CD8-positive, alpha-beta memory T cell (primary cell): ENCODE data around the gene EFCAB6. TPM values are rescaled to one million over a fixed set of nuclear protein-coding genes. Genes with fewer than 3 reads are reported as not detected.

Experiments used
- CTCF ChIA-PET: fragments of 350-600 bp; sonication (Branson Sonifier 250); formaldehyde crosslinking; loops from one replicate; lab custom pipeline; 2021; ENCODE audit warnings: antibody characterized with exemption; lab: Charles Lee
- POLR2A ChIA-PET: fragments of 350-600 bp; sonication (Branson Sonifier 250); formaldehyde crosslinking; loops from one replicate; lab custom pipeline; 2021; ENCODE audit warnings: antibody characterized with exemption; lab: Charles Lee
- DNase-seq, 5 donors: peaks; one replicate each; pipeline versions ENCODE4 v3.0.0 to v3.0.0-alpha.2; 2020 to 2022; ENCODE audit warnings: mixed read lengths in 1 of 5
- H3K27ac ChIP-seq: one replicate; pipeline ENCODE4 v1.7.0; 2013; ENCODE audit warnings: low read depth, mild to moderate bottlenecking, low read length, moderate library complexity
- H3K27me3 ChIP-seq: 2 replicates; pipeline ENCODE4 v1.7.0; 2013; ENCODE audit warnings: low read length, mild to moderate bottlenecking; ENCODE audit not compliant: insufficient read depth, poor library complexity, severe bottlenecking
- H3K36me3 ChIP-seq: 2 replicates; pipeline ENCODE4 v1.7.0; 2013; ENCODE audit warnings: mild to moderate bottlenecking, low read length, moderate library complexity; ENCODE audit not compliant: insufficient read depth
- H3K4me1 ChIP-seq: 2 replicates; pipeline ENCODE4 v1.7.0; 2013; ENCODE audit warnings: mild to moderate bottlenecking, low read length, moderate library complexity; ENCODE audit not compliant: insufficient read depth
- H3K4me3 ChIP-seq: 2 replicates; pipeline ENCODE4 v1.7.0; 2013; ENCODE audit warnings: mild to moderate bottlenecking, low read length
- H3K9me3 ChIP-seq: 2 replicates; pipeline ENCODE4 v1.7.0; 2013; ENCODE audit warnings: mild to moderate bottlenecking, low read length
- H3K27ac Mint-ChIP-seq, 8 donors: one replicate each; pipeline ENCODE4 v1.8.0; 2020 to 2021; ENCODE audit warnings: mixed read lengths in 8 of 8, mild to moderate bottlenecking in 6 of 8, inconsistent platforms in 3 of 8, moderate library complexity in 3 of 8
- H3K27me3 Mint-ChIP-seq, 2 donors: one replicate each; pipeline ENCODE4 v1.8.0; 2020 to 2021; ENCODE audit warnings: mixed read lengths in 2 of 2, mild to moderate bottlenecking in 1 of 2, moderate library complexity in 1 of 2
- H3K36me3 Mint-ChIP-seq, 3 donors: one replicate each; pipeline ENCODE4 v1.8.0; 2020 to 2021; ENCODE audit warnings: mixed read lengths in 3 of 3, inconsistent platforms in 1 of 3, mild to moderate bottlenecking in 1 of 3
- H3K4me1 Mint-ChIP-seq, 3 donors: one replicate each; pipeline ENCODE4 v1.8.0; 2020 to 2021; ENCODE audit warnings: mixed read lengths in 3 of 3, inconsistent platforms in 1 of 3, mild to moderate bottlenecking in 1 of 3
- H3K4me3 Mint-ChIP-seq, 7 donors: one replicate each; pipeline ENCODE4 v1.8.0; 2020 to 2021; ENCODE audit warnings: mixed read lengths in 7 of 7, mild to moderate bottlenecking in 6 of 7, moderate library complexity in 4 of 7, inconsistent platforms in 2 of 7
- H3K9me3 Mint-ChIP-seq, 5 donors: one replicate each; pipeline ENCODE4 v1.8.0; 2020 to 2022; ENCODE audit warnings: mixed read lengths in 5 of 5, mild to moderate bottlenecking in 3 of 5, moderate library complexity in 2 of 5, inconsistent platforms in 1 of 5
- polyA plus RNA-seq: library from polyadenylated mRNA; unstranded; fragments of 300-500 nt; fragmentation: Illumina TruSeq; gene quantifications from one replicate; pipeline ENCODE4 v1.2.3, GENCODE V29; 2021
- total RNA-seq, 2 experiments: library from RNA; stranded (reverse); gene quantifications; one replicate each; pipeline ENCODE4 v1.2.3, GENCODE V29; 2021

The EFCAB6 gene
- total and polyA plus RNA-seq, 3 experiments from 2014 or later = 0.22 to 0.72 (median 0.64) TPM

DNA sequence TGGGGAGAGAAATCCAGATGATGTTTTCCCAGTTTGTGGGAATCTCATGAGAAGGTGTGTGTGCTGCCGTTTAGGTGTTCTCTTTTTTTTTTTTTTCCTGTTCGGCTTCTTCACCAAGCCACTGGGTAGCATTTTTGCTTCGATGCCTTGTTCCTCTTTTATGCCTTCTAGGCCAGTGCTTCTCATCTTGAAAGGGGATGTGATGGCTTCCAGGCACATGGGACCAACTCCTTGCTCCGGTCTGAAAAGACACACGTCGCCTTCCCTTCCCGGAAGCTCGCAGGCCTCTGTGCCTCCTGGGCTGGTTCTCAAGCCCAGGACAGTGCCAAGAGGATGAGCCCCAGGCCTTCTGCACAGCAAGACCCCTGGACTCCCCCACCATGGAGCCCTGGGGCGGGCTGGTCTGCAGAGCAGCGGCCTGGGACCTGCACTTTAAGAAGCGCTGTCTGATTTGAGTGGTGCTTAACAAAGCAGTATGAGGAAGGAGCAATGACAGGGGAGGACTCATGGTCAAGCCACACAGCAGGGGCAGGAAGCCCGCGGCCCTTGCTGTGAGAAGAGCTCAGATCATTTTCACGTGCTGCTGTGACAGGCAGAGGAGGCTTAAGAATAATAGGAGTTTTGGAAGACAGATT, 241.5 kb downstream of the EFCAB6 start:
- H3K4me1 Mint-ChIP-seq = no peaks in the 10 kb centered on the region
- no peaks in the 10 kb centered on the region for H3K4me1 ChIP-seq
- no peaks in the 10 kb centered on the region for H3K9me3 Mint-ChIP-seq
- H3K4me3 Mint-ChIP-seq = no peak overlapping the region
- H3K36me3 Mint-ChIP-seq = peaks cover 0 to 2% (median 0%) of the 10 kb centered on the region in 3 donors
- no peak overlapping the region for H3K27ac ChIP-seq
- CTCF ChIA-PET = no interaction called here
- H3K27ac Mint-ChIP-seq = no peak overlapping the region
- POLR2A ChIA-PET = no interaction called here
- DNase-seq = no peak
- H3K4me3 ChIP-seq = no peak overlapping the region
- H3K27me3 Mint-ChIP-seq = peaks cover 6 to 19% of the 10 kb centered on the region in 2 donors
- H3K36me3 ChIP-seq = no peaks in the 10 kb centered on the region
- H3K27me3 ChIP-seq = peaks cover 3% of the 10 kb centered on the region
- no peaks in the 10 kb centered on the region for H3K9me3 ChIP-seq

DNA sequence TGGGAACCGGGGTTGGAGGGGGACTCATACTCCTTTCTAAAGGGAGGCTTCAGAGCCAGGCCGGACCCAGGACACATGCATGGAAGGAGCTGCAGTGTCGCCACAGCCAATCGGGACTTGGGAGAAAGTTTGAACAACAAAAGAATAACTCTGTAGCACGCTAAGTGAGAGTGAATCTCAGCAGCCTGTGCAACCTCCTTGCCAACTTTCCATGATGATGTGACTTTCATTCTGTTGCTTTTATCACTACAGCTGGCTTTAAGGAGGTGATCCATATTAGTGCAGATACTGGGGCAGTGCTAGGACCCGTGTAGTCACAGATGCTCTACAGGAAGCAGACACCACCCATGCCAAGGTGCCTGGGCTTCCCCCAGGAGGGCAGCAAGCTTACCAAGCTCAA, 243.0 kb downstream of the EFCAB6 start:
- no peak overlapping the region for H3K27ac ChIP-seq
- ChIA-PET POLR2A (no interaction called here), CTCF (no interaction called here)
- Mint-ChIP-seq H3K36me3 (peaks cover 0 to 2% (median 0%) of the 10 kb centered on the region in 3 donors), H3K4me3 (no peak overlapping the region), H3K4me1 (no peaks in the 10 kb centered on the region), H3K27ac (no peak overlapping the region), H3K9me3 (no peaks in the 10 kb centered on the region), H3K27me3 (peaks cover 6 to 17% of the 10 kb centered on the region in 2 donors)
- H3K27me3 ChIP-seq = no peaks in the 10 kb centered on the region
- H3K36me3 ChIP-seq = no peaks in the 10 kb centered on the region
- H3K4me3 ChIP-seq = no peak overlapping the region
- DNase-seq = no peak
- no peaks in the 10 kb centered on the region for H3K9me3 ChIP-seq
- H3K4me1 ChIP-seq = no peaks in the 10 kb centered on the region

GRCh38 chr22:43567691-43568324, 244.3 kb downstream of the EFCAB6 start:
- Mint-ChIP-seq H3K27ac (no peak overlapping the region), H3K36me3 (peaks cover 0 to 2% (median 0%) of the 10 kb centered on the region in 3 donors), H3K9me3 (no peaks in the 10 kb centered on the region), H3K4me3 (no peak overlapping the region), H3K4me1 (no peaks in the 10 kb centered on the region), H3K27me3 (peaks cover 6 to 12% of the 10 kb centered on the region in 2 donors)
- ChIA-PET CTCF (no interaction called here), POLR2A (no interaction called here)
- Histone ChIP-seq H3K4me3 (no peak overlapping the region), H3K36me3 (no peaks in the 10 kb centered on the region), H3K4me1 (no peaks in the 10 kb centered on the region), H3K27ac (no peak overlapping the region), H3K9me3 (no peaks in the 10 kb centered on the region), H3K27me3 (no peaks in the 10 kb centered on the region)
- DNase-seq = no peak

- no peaks in the 10 kb centered on the region for H3K9me3 Mint-ChIP-seq
- no peak for DNase-seq
- H3K36me3 Mint-ChIP-seq = peaks cover 0 to 2% (median 0%) of the 10 kb centered on the region in 3 donors
- no peaks in the 10 kb centered on the region for H3K4me1 Mint-ChIP-seq
- Histone ChIP-seq H3K27ac (no peak overlapping the region), H3K4me3 (no peak overlapping the region), H3K9me3 (no peaks in the 10 kb centered on the region), H3K36me3 (no peaks in the 10 kb centered on the region), H3K4me1 (no peaks in the 10 kb centered on the region), H3K27me3 (no peaks in the 10 kb centered on the region)
- ChIA-PET CTCF (no interaction called here), POLR2A (no interaction called here)
- no peak overlapping the region for H3K4me3 Mint-ChIP-seq
- H3K27ac Mint-ChIP-seq = no peak overlapping the region
- H3K27me3 Mint-ChIP-seq = peaks cover 5 to 9% of the 10 kb centered on the region in 2 donors
These were observed 245.4 kb downstream of the EFCAB6 start for GRCh38 chr22:43566561-43567332.

GRCh38 chr22:43566021-43566420, 246.1 kb downstream of the EFCAB6 start:
- Mint-ChIP-seq H3K4me1 (no peaks in the 10 kb centered on the region), H3K27me3 (peaks cover 4 to 9% of the 10 kb centered on the region in 2 donors), H3K27ac (no peak overlapping the region), H3K4me3 (no peak overlapping the region), H3K9me3 (no peaks in the 10 kb centered on the region), H3K36me3 (no peaks in the 10 kb centered on the region)
- H3K27me3 ChIP-seq = no peaks in the 10 kb centered on the region
- no peak for DNase-seq
- H3K9me3 ChIP-seq = no peaks in the 10 kb centered on the region
- CTCF ChIA-PET = no interaction called here
- H3K27ac ChIP-seq = no peak overlapping the region
- H3K36me3 ChIP-seq = no peaks in the 10 kb centered on the region
- POLR2A ChIA-PET = no interaction called here
- H3K4me1 ChIP-seq = no peaks in the 10 kb centered on the region
- no peak overlapping the region for H3K4me3 ChIP-seq

GRCh38 chr22:43564859-43565258, 247.2 kb downstream of the EFCAB6 start:
- H3K36me3 ChIP-seq = no peaks in the 10 kb centered on the region
- H3K27me3 ChIP-seq = no peaks in the 10 kb centered on the region
- no peak overlapping the region for H3K27ac ChIP-seq
- ChIA-PET POLR2A (no interaction called here), CTCF (no interaction called here)
- no peak overlapping the region for H3K27ac Mint-ChIP-seq
- H3K9me3 Mint-ChIP-seq = peaks cover 0 to 2% (median 0%) of the 10 kb centered on the region in 5 donors
- no peaks in the 10 kb centered on the region for H3K9me3 ChIP-seq
- peaks cover 7 to 11% of the 10 kb centered on the region in 2 donors for H3K27me3 Mint-ChIP-seq
- H3K36me3 Mint-ChIP-seq = no peaks in the 10 kb centered on the region
- no peak overlapping the region for H3K4me3 Mint-ChIP-seq
- no peak overlapping the region for H3K4me3 ChIP-seq
- H3K4me1 ChIP-seq = no peaks in the 10 kb centered on the region
- no peak for DNase-seq
- H3K4me1 Mint-ChIP-seq = no peaks in the 10 kb centered on the region

DNA sequence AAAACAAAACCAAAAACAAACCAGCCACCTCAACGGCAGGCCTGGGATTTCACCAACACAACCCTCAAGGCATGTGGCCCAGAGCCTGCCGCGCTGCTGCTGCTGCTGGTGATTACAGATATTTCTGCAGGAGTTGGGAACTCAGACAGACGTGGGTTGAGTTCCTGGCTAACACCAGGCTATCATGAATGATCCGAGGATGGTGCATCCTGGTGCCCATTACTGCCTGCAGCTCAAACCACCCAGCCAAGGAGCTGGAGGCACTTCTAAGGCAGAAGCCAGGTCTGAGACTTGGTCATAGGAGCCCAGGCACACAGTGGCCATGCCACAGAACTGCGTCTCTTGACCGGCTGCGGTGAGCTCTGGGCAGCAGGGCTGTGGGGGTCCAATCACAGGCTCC, 248.5 kb downstream of the EFCAB6 start:
- Mint-ChIP-seq H3K4me3 (no peak overlapping the region), H3K27me3 (peaks cover 7 to 16% of the 10 kb centered on the region in 2 donors), H3K36me3 (no peaks in the 10 kb centered on the region), H3K9me3 (peaks cover 0 to 2% (median 0%) of the 10 kb centered on the region in 5 donors), H3K4me1 (no peaks in the 10 kb centered on the region), H3K27ac (no peak overlapping the region)
- Histone ChIP-seq H3K27me3 (no peaks in the 10 kb centered on the region), H3K36me3 (no peaks in the 10 kb centered on the region), H3K9me3 (no peaks in the 10 kb centered on the region), H3K4me1 (no peaks in the 10 kb centered on the region), H3K27ac (no peak overlapping the region), H3K4me3 (no peak overlapping the region)
- DNase-seq = no peak
- ChIA-PET POLR2A (no interaction called here), CTCF (no interaction called here)

GRCh38 chr22:43562843-43563242, 249.3 kb downstream of the EFCAB6 start:
- POLR2A ChIA-PET = no interaction called here
- Mint-ChIP-seq H3K4me1 (no peaks in the 10 kb centered on the region), H3K36me3 (no peaks in the 10 kb centered on the region), H3K4me3 (no peak overlapping the region), H3K27me3 (peaks cover 7 to 16% of the 10 kb centered on the region in 2 donors), H3K9me3 (peaks cover 0 to 2% (median 0%) of the 10 kb centered on the region in 5 donors), H3K27ac (no peak overlapping the region)
- CTCF ChIA-PET = no interaction called here
- H3K36me3 ChIP-seq = no peaks in the 10 kb centered on the region
- H3K4me1 ChIP-seq = no peaks in the 10 kb centered on the region
- H3K27ac ChIP-seq = no peak overlapping the region
- H3K9me3 ChIP-seq = no peaks in the 10 kb centered on the region
- no peaks in the 10 kb centered on the region for H3K27me3 ChIP-seq
- no peak overlapping the region for H3K4me3 ChIP-seq
- DNase-seq = no peak
